PC-9 (cell line): Measurements from ENCODE around the gene OXT. TPM values are rescaled to one million over a fixed set of nuclear protein-coding genes. Genes with fewer than 3 reads are reported as not detected.

ENCODE experiments used
- BruUV-seq: library from RNA; stranded (reverse); fragments of 400-500 nt; replicated peaks from 2 replicates; lab custom pipeline; 2021; lab: Mats Ljungman, UMichigan
- CTCF ChIA-PET: fragments of 300-600 bp; sonication (Branson Sonifier 250); formaldehyde crosslinking; loops from one replicate; lab custom pipeline; 2022; ENCODE audit warnings: antibody characterized with exemption; lab: Charles Lee
- POLR2A ChIA-PET: fragments of 300-600 bp; sonication (Branson Sonifier 250); formaldehyde crosslinking; loops from one replicate; lab custom pipeline; 2022; ENCODE audit warnings: antibody characterized with exemption; ENCODE audit not compliant: unreplicated experiment; lab: Charles Lee
- DNase-seq, 2 experiments: peaks; one replicate each; pipeline versions ENCODE4 v3.0.0 to v3.0.0-alpha.2; 2015 to 2022; ENCODE audit warnings: mixed read lengths in 1 of 2
- H2AFZ ChIP-seq: fragments of 200-600 bp; sonication (generic); 2 replicates; pipeline ENCODE4 v1.8.1; 2017; ENCODE audit warnings: antibody characterized with exemption
- H3F3A ChIP-seq: fragments of 200-600 bp; sonication (generic); 2 replicates; pipeline ENCODE4 v1.8.1; 2017; ENCODE audit warnings: antibody characterized with exemption, mild to moderate bottlenecking, low read depth; ENCODE audit not compliant: insufficient read depth
- H3K27ac ChIP-seq: fragments of 200-600 bp; sonication (generic); 2 replicates; pipeline ENCODE4 v1.6.1; 2016; ENCODE audit warnings: mixed run types
- H3K27me3 ChIP-seq: fragments of 200-600 bp; sonication (generic); 2 replicates; pipeline ENCODE4 v1.6.1; 2016; ENCODE audit warnings: low read depth, mixed run types; ENCODE audit not compliant: insufficient read depth
- H3K36me3 ChIP-seq: fragments of 200-600 bp; sonication (generic); 2 replicates; pipeline ENCODE4 v1.6.1; 2016; ENCODE audit warnings: low read depth, mixed run types
- H3K4me1 ChIP-seq: fragments of 200-600 bp; sonication (generic); replicated peaks from 2 replicates; pipeline ENCODE4 v1.6.1; 2016; ENCODE audit warnings: mixed run types; ENCODE audit not compliant: insufficient read depth
- H3K4me2 ChIP-seq: fragments of 200-600 bp; sonication (generic); 2 replicates; pipeline ENCODE4 v1.6.1; 2017; ENCODE audit warnings: mixed run types
- H3K4me3 ChIP-seq: fragments of 200-600 bp; sonication (generic); 2 replicates; pipeline ENCODE4 v1.6.1; 2016; ENCODE audit warnings: mixed run types
- H3K79me2 ChIP-seq: fragments of 200-600 bp; sonication (generic); 2 replicates; pipeline ENCODE4 v1.6.1; 2017; ENCODE audit warnings: low read depth, mixed run types
- H3K9me2 ChIP-seq: fragments of 200-600 bp; sonication (generic); 2 replicates; pipeline ENCODE4 v1.8.1; 2017; ENCODE audit warnings: mild to moderate bottlenecking; ENCODE audit not compliant: insufficient read depth
- H3K9me3 ChIP-seq: fragments of 200-600 bp; sonication (generic); 2 replicates; pipeline ENCODE4 v1.8.1; 2016; ENCODE audit warnings: low read depth; ENCODE audit not compliant: insufficient read depth
- H4K20me1 ChIP-seq: fragments of 200-600 bp; sonication (generic); 2 replicates; pipeline ENCODE4 v1.8.1; 2017; ENCODE audit not compliant: insufficient read depth
- EZH2 ChIP-seq: fragments of 200-600 bp; sonication (generic); IDR thresholded peaks from 2 replicates; pipeline ENCODE4 v1.8.0; 2017; ENCODE audit warnings: antibody characterized with exemption, low read depth
- intact Hi-C: fragments of 100-400 bp; cut with micrococcal nuclease; formaldehyde crosslinking; loops from one replicate; pipeline ENCODE4 v1.10.0; 2022; ENCODE audit not compliant: unreplicated experiment
- total RNA-seq: library from RNA; stranded (reverse); gene quantifications from 2 replicates; pipeline ENCODE4 v1.2.3, GENCODE V29; 2021
- TF ChIP-seq, protein P1 (sequence below): fragments of 200-600 bp; sonication (generic); conservative IDR thresholded peaks from 2 replicates; pipeline ENCODE4 v1.6.1; 2017; ENCODE audit warnings: mixed run types, antibody characterized with exemption, mild to moderate bottlenecking, moderate library complexity

OXT gene
- total RNA-seq, 1 experiment from 2014 or later: not detected

DNA sequence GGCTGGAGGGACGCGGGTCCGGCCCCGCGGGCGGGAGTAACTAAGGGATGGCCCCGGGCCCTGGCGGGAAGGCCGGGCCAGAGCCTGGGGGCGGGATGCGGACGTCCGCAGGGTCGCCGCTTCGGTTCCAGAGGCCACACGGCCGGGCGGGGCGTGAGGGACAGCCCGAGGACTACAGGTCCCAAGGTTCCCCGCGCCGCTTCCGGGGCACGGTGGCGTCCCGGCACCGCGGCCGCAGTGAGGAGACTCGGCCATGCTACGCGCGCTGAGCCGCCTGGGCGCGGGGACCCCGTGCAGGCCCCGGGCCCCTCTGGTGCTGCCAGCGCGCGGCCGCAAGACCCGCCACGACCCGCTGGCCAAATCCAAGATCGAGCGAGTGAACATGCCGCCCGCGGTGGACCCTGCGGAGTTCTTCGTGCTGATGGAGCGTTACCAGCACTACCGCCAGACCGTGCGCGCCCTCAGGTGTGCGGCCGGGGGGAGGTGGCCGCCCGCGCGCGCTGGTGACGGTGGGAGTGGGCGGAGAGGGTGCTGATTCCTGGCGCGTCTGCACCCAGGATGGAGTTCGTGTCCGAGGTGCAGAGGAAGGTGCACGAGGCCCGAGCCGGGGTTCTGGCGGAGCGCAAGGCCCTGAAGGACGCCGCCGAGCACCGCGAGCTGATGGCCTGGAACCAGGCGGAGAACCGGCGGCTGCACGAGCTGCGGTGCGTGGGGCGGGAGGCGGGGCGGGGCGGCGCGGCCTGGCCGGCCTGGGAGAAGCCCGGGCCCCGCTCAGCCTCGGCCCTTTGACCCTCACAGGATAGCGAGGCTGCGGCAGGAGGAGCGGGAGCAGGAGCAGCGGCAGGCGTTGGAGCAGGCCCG is 25.4 kb upstream of the OXT start, which contains the start of gene MRPS26:
TSS of gene MRPS26 (plus strand) at position 237 of the 861 bp plus-strand sequence. CDS start at position 254, 17 bp downstream.
- Histone ChIP-seq H3K36me3 (peaks cover 22% of the 10 kb centered on the region), H4K20me1 (0 out of 2 replicates have a peak, but pooled peaks cover 3% of the 10 kb centered on the region), H3K4me3 (peak within 1 kb of the TSS; percentile 99), H2AFZ (peak within 1 kb of the TSS; percentile 89), H3K9me3 (no peaks in the 10 kb centered on the region), H3K27ac (no peak within 1 kb of the TSS), H3K79me2 (peaks cover 23% of the 10 kb centered on the region), H3K4me1 (0 out of 2 replicates have a peak, but pooled peaks cover 10% of the 10 kb centered on the region), H3K4me2 (peak within 1 kb of the TSS; percentile 87), H3K9me2 (no peaks in the 10 kb centered on the region), H3K27me3 (no peaks in the 10 kb centered on the region), H3F3A (peaks cover 14% of the 10 kb centered on the region; the same call in 1 of the 2 replicates)
- intact Hi-C loops: no loop called here
- CTCF ChIA-PET: interaction anchor here (0.6 kb wide), 1 partner anchor 70 kb away, joined by 13 read pairs; no protein-coding TSS in a partner anchor
- DNase-seq: peak; percentile 76 to 91
- BruUV-seq: no TSS peak
- POLR2A ChIA-PET: interaction anchor here (0.5 to 0.6 kb wide), 4 partner anchors 56 to 960 kb away, joined by 5 to 33 read pairs (median 8); no protein-coding TSS in a partner anchor
- TF ChIP-seq, protein P1, sequence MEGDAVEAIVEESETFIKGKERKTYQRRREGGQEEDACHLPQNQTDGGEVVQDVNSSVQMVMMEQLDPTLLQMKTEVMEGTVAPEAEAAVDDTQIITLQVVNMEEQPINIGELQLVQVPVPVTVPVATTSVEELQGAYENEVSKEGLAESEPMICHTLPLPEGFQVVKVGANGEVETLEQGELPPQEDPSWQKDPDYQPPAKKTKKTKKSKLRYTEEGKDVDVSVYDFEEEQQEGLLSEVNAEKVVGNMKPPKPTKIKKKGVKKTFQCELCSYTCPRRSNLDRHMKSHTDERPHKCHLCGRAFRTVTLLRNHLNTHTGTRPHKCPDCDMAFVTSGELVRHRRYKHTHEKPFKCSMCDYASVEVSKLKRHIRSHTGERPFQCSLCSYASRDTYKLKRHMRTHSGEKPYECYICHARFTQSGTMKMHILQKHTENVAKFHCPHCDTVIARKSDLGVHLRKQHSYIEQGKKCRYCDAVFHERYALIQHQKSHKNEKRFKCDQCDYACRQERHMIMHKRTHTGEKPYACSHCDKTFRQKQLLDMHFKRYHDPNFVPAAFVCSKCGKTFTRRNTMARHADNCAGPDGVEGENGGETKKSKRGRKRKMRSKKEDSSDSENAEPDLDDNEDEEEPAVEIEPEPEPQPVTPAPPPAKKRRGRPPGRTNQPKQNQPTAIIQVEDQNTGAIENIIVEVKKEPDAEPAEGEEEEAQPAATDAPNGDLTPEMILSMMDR: no peak
- no peak for TF ChIP-seq EZH2

DNA sequence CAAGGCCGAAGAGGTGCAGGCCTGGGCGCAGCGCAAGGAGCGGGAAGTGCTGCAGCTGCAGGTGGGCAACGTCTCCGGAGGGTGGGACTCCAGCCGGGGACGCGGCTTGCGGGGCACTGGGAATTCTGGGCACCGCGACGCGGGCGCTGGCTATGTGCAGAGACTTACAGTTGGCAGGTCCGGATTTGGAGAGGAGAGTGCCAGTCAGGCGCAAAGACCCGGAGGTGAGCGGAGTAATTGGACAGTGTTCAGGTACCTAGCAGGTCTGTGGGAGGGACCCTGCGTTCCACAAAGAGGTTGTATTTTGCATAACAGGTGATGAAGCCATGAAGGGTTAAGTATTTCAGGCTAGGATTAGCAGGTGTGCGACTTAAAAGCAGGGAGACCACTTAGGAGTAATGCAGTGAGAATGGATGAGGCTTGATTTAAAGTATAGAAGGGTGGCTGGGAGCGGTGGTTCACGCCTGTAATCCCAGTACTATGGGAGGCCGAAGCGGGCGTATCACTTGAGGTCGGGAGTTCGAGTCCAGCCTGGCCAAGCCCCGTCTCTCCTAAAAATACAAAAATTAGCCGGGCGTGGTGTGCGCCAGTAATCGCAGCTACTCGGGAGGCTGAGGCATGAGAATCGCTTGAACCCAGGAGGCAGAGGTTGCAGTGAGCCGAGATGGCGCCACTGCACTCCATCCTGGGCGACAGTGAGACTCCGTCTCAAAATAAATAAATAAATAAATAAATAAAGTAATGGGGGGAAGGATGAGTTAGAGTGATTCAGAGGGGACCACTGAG is 24.6 kb upstream of the OXT start:
- peak; percentile 49 to 54 for DNase-seq
- peak overlapping the region; percentile 99 for H3K4me3 ChIP-seq

More for the DNA sequence above, 24.6 kb upstream of the OXT start:
- Histone ChIP-seq H4K20me1 (0 out of 2 replicates have a peak, but pooled peaks cover 3% of the 10 kb centered on the region), H2AFZ (peak overlapping the region; percentile 89), H3K4me2 (peak overlapping the region; percentile 87), H3K27ac (no peak overlapping the region), H3K79me2 (peaks cover 23% of the 10 kb centered on the region), H3K9me2 (no peaks in the 10 kb centered on the region), H3K4me1 (peaks cover 10% of the 10 kb centered on the region; the same call in 1 of the 2 replicates), H3F3A (peaks cover 18% of the 10 kb centered on the region), H3K9me3 (no peaks in the 10 kb centered on the region), H3K27me3 (no peaks in the 10 kb centered on the region), H3K36me3 (peaks cover 22% of the 10 kb centered on the region)
- TF ChIP-seq, protein P1: no peak
- no peak for TF ChIP-seq EZH2
- BruUV-seq: no TSS peak
- intact Hi-C loops: no loop called here
- ChIA-PET POLR2A (no interaction called here), CTCF (interaction anchor here (0.6 kb wide), 1 partner anchor 105 kb away, joined by 10 read pairs; no protein-coding TSS in a partner anchor)
